GM19397 (cell line): ENCODE data around the gene KCTD19.

Experiments
- ATAC-seq: cut with Tn5 transposase; IDR thresholded peaks from one replicate; pipeline ENCODE4 v1.9.1; 2021; ENCODE audit warnings: mild to moderate bottlenecking, moderate library complexity; ENCODE audit not compliant: unreplicated experiment

The KCTD19 gene

DNA sequence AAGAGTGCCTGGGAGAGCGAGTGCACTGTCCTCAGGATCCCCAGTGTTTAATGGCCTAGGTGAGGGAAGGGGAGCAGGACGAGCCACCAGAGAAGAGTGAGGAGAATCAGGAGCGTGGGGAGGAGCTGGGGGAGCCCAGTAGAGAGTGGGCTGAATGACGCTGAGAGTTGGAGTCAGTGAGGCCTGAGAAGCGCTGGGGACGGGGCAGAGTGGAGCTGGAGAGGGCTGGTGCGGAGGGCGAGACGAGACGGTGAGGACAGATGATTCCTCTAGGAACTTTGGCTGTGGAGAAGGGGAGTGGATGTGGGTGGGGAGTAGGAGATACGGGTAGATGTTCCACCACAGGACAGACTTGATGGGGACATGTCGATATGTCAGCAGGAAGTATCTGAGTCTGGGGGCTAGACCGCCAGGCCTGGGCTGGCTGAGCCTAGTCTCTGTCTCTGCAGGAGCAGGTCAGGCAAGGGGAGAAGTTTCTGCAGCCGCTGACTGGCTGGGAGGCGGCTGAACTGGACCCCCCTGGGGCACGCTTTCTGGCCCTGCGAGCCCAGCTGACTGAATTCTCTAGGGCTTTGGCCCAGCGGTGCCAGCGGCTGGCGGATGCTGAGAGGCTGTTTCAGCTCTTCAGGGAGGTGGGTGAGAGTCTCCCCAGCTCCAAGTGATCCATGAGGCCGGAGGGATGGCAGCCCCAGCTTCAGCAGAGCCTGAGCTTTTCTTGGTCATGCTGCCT, 42.5 kb downstream of the KCTD19 start:
- ATAC-seq = no peak

DNA sequence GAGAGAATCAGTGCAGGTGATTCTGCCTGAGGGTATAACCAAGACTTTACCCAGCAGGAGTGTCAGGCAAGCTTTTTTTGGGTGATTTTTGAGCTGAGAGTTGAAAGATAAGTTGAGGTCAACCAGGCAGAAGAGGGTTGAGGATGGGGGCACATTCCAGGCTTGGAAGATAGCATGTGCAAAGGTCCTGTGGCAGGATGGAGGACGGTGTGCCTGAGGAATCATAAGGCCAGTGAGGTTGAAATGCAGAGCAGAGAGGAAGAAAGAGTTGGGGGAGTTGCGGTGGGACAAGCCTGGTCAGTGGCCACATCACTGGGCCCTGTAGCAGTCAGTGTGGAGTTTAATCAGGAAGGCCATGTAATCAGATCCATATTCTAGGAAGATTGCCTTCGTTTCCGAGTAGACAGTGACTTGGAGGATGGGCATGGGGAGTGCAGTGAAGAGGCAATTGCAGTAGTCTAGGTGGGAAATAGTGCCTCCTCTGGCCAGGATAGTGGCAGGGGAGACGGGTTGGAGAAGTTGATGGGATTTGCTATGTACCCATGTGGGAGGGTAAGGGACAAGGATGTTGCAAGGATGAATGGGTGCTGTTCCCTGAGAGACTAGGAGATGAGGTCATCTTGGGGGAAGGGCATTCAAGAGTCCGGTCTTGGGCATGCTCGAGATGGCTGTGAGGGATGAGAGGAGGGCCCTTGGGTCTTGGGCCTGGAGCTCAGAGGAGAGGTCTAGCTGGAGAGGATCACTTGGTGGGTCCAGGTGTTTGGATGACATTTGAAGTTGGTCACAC, 43.3 kb downstream of the KCTD19 start:
- no peak for ATAC-seq

DNA sequence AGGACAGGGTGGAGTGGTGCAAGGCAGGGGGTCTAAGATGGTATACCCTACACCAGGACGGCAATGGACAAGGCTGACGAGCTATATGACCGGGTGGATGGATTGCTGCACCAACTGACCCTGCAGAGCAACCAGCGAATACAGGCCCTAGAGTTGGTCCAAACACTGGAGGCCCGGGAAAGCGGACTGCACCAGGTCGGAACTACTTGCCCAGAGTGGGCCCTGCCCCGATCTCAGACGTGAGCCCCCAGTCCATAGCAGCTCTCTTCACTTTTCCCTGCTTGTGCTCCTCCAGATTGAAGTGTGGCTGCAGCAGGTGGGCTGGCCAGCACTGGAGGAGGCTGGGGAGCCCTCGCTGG, 44.1 kb downstream of the KCTD19 start:
- no peak for ATAC-seq

DNA sequence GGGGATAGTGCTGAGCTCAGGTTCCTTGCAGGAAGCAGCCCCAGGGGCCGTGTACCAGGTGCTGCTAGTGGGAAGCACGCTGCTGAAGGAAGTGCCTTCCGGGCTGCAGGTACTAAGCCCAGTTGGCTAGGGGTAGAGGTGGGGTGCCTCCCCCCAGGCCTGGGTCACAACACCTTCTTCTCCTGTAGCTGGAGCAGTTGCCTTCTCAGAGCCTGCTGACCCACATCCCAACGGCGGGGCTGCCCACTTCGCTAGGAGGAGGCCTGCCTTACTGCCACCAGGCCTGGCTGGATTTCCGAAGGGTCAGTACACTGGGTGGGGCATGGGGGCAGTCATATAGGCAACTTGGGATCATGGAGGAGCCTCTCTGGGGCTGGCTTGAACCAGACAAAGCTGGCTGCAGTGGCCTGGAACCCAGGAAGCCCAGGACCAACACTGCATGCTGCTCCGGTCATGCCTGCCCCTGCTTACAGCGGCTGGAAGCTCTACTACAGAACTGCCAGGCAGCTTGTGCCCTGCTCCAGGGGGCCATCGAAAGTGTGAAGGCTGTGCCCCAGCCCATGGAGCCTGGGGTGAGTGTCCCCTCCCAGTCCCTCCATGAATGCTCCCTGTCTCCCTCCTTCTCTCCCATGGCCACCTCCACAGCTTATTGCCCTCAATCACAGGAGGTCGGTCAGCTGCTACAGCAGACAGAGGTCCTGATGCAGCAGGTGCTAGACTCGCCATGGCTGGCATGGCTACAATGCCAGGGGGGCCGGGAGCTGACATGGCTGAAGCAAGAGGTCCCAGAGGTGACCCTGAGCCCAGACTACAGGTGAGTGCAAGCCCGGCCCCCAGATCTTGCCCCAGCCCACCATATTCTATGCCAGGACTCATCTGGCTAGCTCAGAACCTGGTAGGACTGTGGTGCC, 44.8 kb downstream of the KCTD19 start:
- no peak for ATAC-seq

DNA sequence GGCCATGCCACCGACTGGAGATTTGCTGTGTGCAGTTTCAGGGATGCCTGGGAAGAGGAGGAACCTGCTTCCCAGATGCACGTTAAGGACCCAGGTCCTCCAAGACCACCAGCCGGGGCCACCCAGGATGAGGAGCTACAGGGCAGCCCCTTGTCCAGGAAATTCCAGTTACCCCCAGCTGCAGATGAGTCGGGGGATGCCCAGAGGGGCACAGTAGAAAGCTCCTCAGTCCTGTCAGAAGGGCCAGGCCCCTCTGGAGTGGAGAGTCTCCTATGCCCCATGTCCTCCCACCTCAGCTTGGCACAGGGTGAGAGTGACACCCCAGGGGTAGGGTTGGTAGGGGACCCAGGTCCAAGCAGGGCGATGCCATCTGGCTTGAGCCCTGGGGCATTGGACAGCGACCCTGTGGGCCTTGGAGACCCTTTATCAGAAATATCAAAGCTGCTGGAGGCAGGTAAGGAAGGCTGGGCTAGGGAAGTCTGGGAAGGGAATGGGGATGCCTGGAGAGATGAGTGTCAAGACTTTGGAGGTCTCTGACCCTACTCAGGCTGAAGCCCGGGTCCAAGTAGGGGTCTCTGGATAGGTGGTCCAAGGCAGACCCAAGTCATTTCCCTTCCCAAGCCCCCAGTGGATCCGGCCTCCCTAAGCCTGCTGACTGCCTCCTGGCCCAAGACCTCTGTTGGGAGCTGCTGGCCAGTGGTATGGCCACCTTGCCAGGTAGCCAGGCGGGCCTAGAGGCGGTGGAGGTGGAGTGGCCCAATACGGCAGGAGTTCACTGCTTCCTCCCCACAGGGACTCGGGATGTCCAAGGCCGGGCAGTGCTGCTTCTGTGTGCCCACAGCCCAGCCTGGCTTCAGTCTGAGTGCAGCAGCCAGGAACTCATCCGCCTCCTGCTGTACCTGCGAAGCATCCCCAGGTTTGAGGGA, 46.2 kb downstream of the KCTD19 start:
- no peak for ATAC-seq

DNA sequence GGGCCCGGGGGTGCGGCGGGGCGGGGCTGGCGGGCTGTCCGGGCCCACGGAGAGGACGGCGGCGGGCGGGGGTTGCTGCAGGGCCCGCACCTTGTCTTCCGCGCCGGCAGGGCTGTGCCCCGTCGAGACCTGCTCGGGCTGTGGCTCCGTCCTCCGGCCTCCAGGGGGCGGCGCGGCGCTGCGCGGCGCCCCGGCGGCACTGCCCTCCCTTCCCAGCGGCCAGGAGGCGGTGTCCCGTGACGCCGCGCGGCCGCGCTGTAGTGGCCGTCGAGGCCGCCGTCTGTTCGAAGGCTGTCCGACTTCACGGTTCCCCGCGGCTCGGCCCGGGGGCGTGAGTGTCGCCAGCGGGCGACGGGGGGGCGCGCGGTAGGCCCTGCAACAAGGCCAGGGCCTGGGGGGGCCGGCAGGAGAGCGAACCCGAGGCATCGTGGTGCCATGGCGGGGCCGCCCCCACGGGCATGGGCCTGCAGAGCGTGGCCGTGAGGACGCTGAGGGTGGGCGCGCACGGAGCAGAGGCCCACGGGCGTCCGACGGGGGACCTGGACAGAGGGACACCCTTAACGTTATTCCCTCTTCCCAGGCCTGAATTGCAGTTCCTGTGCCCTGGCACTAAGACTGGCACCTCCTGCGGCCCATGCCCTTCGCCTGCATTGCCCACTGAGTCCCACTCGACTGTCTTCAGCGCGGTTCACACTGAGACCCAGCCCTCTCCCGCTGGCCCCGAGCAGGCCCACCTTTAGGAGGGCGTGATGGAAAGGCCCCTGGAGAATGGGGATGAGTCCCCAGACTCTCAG, 47.0 kb downstream of the KCTD19 start, which contains the start of gene PLEKHG4:
TSS of gene PLEKHG4 (plus strand) at position 237 of the 794 bp plus-strand sequence. CDS start at position 750, 513 bp downstream.
- ATAC-seq = peak; percentile 82

DNA sequence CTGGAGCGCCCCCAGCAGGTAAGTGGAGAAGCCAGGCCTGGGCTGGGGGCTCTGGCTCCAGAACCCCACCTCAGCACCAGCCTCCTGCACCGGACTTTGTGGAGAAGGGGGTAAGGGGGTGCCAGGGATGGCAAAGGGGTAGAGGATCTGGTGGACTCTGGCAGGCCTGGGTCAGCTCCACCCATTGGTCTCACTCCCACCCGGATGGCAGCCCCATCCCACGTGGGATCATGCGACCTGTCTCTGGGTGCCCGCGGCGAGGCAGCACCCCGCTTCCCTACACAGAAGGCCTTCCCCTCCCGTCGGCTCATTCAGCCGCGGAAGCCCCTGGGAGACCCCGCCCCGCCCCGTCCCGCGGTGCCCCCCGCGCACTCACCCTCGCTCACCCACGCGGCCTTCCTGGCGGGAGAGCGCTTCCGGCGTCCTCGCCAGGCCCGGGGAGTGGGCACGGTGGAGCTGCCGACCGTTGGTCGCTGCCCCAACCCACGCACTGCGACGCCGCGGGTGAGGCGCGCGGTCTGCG, 47.7 kb downstream of the KCTD19 start:
- ATAC-seq = peak; percentile 31

DNA sequence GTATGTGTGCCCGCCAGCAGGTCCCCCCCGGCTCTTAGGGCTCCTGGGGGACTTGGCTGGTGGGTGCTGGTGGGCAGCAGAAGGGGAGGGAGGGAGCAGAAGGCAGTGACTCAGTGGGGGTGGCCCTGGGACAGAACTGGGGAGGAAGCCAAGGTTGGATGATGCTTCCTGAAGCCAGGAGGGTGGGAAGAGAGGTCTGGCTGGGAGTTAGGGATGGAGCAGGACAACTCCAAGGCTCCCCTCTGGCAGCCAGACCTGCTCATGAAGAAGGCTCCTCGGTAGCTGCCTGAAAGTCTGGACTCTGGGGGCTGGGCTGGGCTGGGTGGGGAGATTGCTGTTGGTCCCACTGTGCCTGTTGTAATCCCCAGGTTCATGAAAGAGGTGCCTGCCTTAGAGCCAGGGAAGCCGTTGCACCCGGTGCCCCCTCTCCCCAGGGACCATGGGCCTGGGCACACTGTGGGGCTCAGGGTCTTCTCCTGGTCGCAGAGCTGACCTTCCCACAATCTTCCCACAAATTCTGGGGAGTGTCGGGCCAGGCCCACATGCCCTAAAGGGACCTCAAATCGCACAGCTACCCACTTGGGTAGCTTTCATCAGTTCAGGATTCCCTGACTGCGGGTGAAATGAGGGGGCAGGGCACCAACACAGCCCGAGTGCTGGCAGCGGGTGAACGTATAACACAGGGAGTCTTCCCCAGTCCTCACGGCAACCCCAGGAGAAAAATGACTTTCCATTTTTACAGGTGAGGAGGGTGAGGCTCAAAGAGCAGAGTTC, 48.4 kb downstream of the KCTD19 start:
- ATAC-seq = no peak

DNA sequence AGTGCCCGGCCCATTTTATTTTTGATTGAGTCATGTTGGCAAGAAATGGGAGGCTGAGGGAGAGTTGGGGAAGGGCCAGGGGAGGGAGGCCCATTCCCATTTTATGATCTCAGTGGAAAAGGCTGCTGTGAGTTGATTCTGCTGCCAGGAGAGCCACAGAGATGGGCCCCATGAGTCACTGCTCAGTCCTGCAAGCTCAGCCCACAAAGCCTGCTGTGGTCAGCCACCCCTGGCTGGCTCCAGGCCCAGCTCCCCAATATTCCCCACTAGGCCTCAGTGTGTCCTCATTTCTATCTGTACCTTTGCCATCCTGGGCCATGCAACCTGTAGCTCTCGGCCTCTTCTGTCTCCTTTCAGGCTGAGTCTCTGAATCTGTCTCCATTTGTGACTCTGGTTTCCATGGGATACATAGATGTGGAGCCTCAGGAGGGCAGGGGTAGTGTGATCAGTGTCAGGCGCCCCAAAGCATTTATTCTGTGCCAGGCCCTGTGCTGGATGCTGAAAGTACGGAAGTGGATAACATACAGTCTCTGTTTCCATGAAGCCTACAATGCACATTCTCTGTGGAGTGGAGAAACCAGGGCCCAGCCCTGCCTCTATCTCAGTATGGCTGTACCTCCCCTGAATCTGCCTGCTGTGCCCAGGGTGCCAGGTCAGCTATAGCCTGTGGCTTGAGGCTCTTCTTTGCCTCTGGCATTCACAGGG, 49.1 kb downstream of the KCTD19 start:
- ATAC-seq = no peak

DNA sequence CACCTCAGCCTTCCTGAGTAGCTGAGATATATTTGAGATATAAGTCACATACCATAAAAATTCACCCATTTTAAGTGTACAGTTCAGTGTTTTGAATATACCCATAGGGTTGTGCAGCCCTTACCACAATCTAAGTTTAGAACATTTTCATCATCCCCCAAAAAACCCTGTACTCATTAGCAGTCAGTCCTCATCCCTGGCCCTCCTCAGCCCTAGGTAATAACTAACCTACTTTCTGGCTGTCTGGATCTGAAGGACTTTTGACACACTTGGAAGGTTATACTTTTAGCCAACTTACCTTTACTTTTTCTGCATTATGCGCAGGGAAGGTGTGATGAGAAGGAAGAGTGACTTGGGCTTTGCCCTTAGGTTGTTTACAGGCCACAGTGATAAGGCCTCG, 51.2 kb downstream of the KCTD19 start:
- ATAC-seq = no peak

DNA sequence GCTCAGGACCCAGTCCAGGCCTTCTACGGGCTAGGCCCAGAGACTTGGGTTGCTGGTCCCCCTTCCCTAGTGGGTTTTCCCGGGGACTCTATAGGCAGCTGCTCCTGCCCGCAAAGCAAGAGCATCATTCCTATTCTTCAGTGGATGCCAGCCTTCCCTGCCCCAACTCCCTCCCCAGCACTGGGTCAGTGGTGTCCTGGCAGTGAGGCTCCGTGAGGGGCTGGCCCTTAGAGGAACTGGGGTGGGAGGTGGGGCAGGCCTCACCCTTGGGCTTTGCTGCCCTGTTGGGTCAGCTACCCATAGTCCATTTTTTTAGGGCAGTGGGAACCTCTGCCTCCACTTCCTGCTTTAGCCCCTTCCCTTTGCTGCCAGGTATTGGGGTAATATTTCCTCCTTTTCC, 55.1 kb downstream of the KCTD19 start:
- no peak for ATAC-seq

DNA sequence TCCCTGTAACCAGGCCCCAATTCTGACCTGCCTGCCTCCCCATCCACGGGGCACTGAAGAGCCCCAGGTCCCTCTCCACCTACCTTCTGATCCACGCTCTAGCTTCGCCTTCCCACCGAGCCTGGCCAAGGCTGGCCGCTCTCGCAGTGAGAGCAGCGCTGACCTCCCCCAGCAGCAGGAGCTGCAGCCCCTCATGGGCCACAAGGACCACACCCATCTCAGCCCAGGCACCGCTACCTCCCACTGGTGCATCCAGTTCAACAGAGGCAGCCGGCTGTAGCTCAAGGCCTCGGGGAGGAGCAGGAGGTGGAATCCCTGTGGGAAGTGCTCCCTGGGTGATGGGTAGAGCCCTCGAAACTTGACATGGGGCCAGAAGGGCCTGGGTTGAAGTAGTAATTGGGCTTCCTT, 55.6 kb downstream of the KCTD19 start:
- ATAC-seq = no peak

DNA sequence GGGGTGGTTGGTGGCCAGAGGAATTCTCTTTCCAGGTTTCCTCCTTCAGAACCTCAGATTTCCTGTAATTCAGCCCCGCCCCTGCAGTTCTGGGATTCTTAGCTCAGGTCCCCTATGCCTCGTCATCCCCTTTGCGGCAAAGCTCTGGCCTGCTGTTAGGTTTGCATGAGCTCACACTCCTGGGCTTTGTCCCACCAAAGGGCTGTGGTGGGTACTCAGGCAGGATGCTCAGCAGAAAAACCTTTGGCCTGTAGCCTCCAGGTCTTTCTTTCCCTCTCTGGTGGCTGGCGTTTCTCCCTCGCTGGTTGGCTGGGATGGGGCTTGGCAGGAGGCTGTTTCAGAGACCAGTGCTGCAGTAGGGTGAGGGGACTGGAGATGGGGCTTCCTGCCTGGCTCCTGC, 56.8 kb downstream of the KCTD19 start:
- no peak for ATAC-seq

DNA sequence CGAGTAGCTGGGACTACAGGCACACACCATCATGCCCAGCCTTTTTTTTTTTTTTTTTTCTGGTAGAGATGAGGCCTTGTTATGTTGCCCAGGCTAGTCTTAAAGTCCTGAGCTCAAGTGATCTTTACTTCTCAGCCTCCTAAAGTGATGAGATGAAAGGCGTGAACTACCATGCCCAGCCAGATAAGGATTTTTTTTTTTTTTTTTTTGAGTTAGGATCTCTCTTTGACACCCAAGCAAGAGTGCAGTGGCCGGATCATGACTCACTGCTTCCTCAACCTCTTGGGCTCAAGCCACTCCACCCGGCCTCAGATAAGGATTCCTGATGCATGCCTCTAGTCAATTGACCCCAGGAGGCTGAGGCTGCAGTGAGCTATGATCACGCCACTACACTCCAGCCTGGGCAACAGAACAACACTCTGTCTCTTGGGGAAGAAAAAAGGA, 58.4 kb downstream of the KCTD19 start:
- ATAC-seq = no peak

DNA sequence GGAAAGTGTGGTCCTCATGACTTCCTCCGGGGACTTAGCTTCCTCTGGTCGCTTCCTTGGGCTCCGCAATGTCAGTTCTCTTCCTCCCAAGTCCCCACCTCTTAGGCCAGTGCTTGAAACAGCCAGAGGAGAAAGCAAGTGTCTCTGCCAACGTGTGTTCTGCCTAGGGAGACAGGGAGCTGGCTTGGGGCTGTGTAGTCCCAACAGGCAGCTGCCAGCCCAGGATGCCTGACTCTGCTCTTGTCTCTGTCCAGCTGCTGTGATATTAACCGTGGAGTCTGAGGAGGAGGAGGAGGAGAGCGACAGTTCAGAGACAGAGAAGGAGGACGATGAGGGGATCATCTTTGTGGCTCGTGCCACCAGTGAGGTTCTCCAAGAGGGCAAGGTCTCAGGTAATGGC, 60.7 kb downstream of the KCTD19 start:
- ATAC-seq = no peak

DNA sequence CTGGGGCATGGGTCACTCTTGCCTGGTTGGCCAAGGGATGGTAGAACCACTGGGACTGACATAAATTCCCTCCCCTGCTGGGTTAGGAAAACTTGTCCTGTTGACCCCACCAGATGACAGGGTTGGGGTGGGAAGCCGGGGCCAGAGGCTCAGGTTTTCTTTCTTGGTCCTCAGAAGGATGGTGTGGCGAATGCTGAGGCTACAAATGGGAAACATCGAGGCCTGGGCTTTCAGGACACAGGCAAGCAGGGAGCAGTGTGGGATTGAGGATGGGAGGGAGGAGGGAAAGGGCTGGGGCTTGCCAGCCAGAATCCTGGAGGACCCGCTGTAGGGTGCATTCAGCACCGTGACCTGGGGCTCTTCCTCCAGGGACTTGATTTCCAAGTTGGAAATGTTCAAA, 61.7 kb downstream of the KCTD19 start:
- no peak for ATAC-seq

DNA sequence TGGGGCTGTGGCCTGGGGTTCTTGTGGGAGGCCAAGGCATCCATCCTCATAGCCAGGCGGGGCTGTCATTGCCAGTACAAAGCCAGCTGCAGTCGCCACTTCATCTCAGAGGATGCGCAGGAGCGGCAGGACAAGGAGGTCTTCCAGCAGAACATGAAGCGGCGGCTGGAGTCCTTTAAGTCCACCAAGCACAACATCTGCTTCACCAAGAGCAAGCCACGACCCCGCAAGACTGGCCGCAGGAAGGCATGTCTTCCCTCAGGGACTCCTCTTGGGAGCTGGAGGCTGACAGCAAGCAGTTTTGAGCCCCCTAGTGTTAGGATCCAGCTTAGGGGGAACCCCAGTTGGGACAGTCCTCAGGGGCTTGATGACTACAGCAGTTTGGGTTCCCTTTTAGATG, 62.3 kb downstream of the KCTD19 start:
- no peak for ATAC-seq

DNA sequence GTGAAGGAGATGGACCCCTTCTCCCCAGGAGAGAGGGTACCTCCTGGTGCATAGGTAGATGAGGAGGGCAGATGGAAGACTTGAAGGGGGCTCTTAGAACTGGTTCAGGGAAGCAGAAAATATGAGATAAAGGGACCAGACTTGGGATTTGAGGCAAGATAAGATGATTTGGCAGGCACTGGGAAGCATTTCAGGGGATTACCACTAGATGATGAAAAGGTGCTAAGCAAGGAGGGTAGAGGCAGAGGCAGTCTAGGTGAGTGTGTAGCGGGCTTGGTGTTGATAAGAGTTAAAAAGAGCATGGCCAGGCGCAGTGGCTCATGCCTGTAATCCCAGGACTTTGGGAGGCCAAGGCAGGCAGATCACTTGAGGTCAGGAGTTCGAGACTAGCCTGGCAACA, 63.3 kb downstream of the KCTD19 start:
- no peak for ATAC-seq
